Endothelial cell of umbilical vein (primary cell): ENCODE measurements around the gene IRF2.

Experiments
- CTCF ChIP-seq, 2 donors: IDR thresholded peaks; 1 replicate in 1 of 2; 2 replicates in 1 of 2; pipeline ENCODE4 v1.5.1; 2011; ENCODE audit warnings: low read length in 2 of 2, mild to moderate bottlenecking in 2 of 2, moderate library complexity in 2 of 2, control low read depth in 1 of 2, inconsistent platforms in 1 of 2, low read depth in 1 of 2; ENCODE audit not compliant: insufficient read depth in 1 of 2; ENCODE audit errors: extremely low read depth in 1 of 2
- EZH2 ChIP-seq: IDR thresholded peaks from 2 replicates; pipeline ENCODE4 v1.6.1; 2012; ENCODE audit warnings: borderline replicate concordance, low read depth, mild to moderate bottlenecking, moderate library complexity, low read length, inconsistent platforms; ENCODE audit not compliant: severe bottlenecking
- FOS ChIP-seq: IDR thresholded peaks from 2 replicates; pipeline ENCODE4 v1.6.1; 2011; ENCODE audit warnings: mild to moderate bottlenecking, low read length, moderate library complexity, borderline replicate concordance; ENCODE audit not compliant: insufficient read depth
- GATA2 ChIP-seq: IDR thresholded peaks from 2 replicates; pipeline ENCODE4 v1.7.0; 2011; ENCODE audit warnings: low read depth, mild to moderate bottlenecking, moderate library complexity, mixed read lengths, low read length; ENCODE audit not compliant: insufficient read length, insufficient read depth
- JUN ChIP-seq: IDR thresholded peaks from 2 replicates; pipeline ENCODE4 v1.6.1; 2011; ENCODE audit warnings: borderline replicate concordance, low read depth; ENCODE audit not compliant: insufficient read length, insufficient read depth
- MAX ChIP-seq: IDR thresholded peaks from 2 replicates; pipeline ENCODE4 v1.6.1; 2011; ENCODE audit not compliant: insufficient read depth, insufficient read length
- MYC ChIP-seq: IDR thresholded peaks from one replicate; pipeline ENCODE4 v1.6.1; 2011; ENCODE audit warnings: mild to moderate bottlenecking, low read depth, low read length
- POLR2A ChIP-seq: IDR thresholded peaks from 2 replicates; pipeline ENCODE4 v1.6.1; 2012; ENCODE audit warnings: low read depth, mild to moderate bottlenecking, control low read depth, low read length
- POLR2AphosphoS5 ChIP-seq: IDR thresholded peaks from 2 replicates; pipeline ENCODE4 v1.6.1; 2012; ENCODE audit warnings: low read depth, mild to moderate bottlenecking, control low read depth, low read length, moderate library complexity; ENCODE audit not compliant: insufficient read depth

- no peak for TF ChIP-seq CTCF (IDR thresholded peaks at IDR 0.05; ENCODE audit: extremely low read depth in 1 of 2, insufficient read depth in 1 of 2, low read depth in 1 of 2, low read length in 2 of 2)
- TF ChIP-seq POLR2A = no peak
- no peak for TF ChIP-seq MAX
- TF ChIP-seq EZH2 = no peak
- no peak for TF ChIP-seq POLR2AphosphoS5
- TF ChIP-seq MYC = no peak
- no peak for TF ChIP-seq GATA2
- TF ChIP-seq FOS = no peak
- no peak for TF ChIP-seq JUN
Measured at GRCh38 chr4:184485279-184485678, 10.9 kb upstream of the IRF2 start.
